ENCODE measurements around the gene TOMM40L. TPM values are rescaled to one million over a fixed set of nuclear protein-coding genes. Genes with fewer than 3 reads are reported as not detected.

Gene TOMM40L
- polyA plus RNA-seq, 1 donor (not counting 4 experiments of a cell fraction or from before 2014, with no cell fraction given): 14.4 TPM

GRCh38 chr1:161235957-161236775 lies 10.3 kb downstream of the TOMM40L start:
- Histone ChIP-seq H3K79me2 (ENCODE audit: control insufficient read depth, insufficient read depth, low read length) (no peaks in the 10 kb centered on the region), H3K9me1 (ENCODE audit: control insufficient read depth, extremely low read depth, insufficient read depth, low read length) (no peaks in the 10 kb centered on the region), H3K4me3 (ENCODE audit: control insufficient read depth in 2 of 3, extremely low read depth in 1 of 3, insufficient read depth in 2 of 3, low read depth in 1 of 3, low read length in 3 of 3) (no peak overlapping the region), H3K4me1 (ENCODE audit: control insufficient read depth, extremely low read depth, insufficient read depth, low read length) (no peaks in the 10 kb centered on the region), H3K9me3 (ENCODE audit: control insufficient read depth, low read depth, low read length) (no peaks in the 10 kb centered on the region), H3K27me3 (ENCODE audit: control insufficient read depth, extremely low read depth, insufficient read depth, low read length) (no peaks in the 10 kb centered on the region), H2AFZ (ENCODE audit: control insufficient read depth, low read length) (no peak overlapping the region), H3K4me2 (ENCODE audit: control insufficient read depth, extremely low read depth, insufficient read depth, low read depth, low read length) (no peak overlapping the region), H4K20me1 (ENCODE audit: control insufficient read depth, extremely low read depth, insufficient read depth, low read length) (no peaks in the 10 kb centered on the region), H3K36me3 (ENCODE audit: control insufficient read depth in 2 of 2, extremely low read depth in 1 of 2, insufficient read depth in 2 of 2, low read length in 2 of 2) (no peaks in the 10 kb centered on the region), H3K27ac (ENCODE audit: control insufficient read depth, insufficient read depth, low read length) (no peak overlapping the region), H3K9ac (ENCODE audit: control insufficient read depth, extremely low read depth, insufficient read depth, low read length) (no peak overlapping the region)
- DNase-seq (ENCODE audit: low read depth, low spot score) (no peak), FAIRE-seq (no peak)
- TF ChIP-seq EZH2 (IDR thresholded peaks at IDR 0.05; ENCODE audit: low read length): no peak
- TF ChIP-seq CTCF (optimal IDR thresholded peaks at IDR 0.05 in 1 of 3, IDR thresholded peaks at IDR 0.05 in 1 of 3, conservative IDR thresholded peaks at IDR 0.05 in 1 of 3; ENCODE audit: extremely low read depth in 1 of 3, insufficient read depth in 2 of 3, low read length in 3 of 3): no peak
- dilution Hi-C loops (cut with MboI; ENCODE audit: extremely low pct_ligation_motif_present, low sequenced_read_pairs): no loop called here

- no peaks in the 10 kb centered on the region for H3K4me1 ChIP-seq (ENCODE audit: control insufficient read depth, extremely low read depth, insufficient read depth, low read length)
- no peak within 1 kb of the TSS for H3K27ac ChIP-seq (ENCODE audit: control insufficient read depth, insufficient read depth, low read length)
- dilution Hi-C loops (cut with MboI; ENCODE audit: extremely low pct_ligation_motif_present, low sequenced_read_pairs): no loop called here
- DNase-seq (ENCODE audit: low read depth, low spot score) (no peak), FAIRE-seq (peak; percentile 85)
- H3K4me2 ChIP-seq (ENCODE audit: control insufficient read depth, extremely low read depth, insufficient read depth, low read depth, low read length): no peak within 1 kb of the TSS
- H3K9me3 ChIP-seq (ENCODE audit: control insufficient read depth, low read depth, low read length): no peaks in the 10 kb centered on the region
- no peak within 1 kb of the TSS for H3K4me3 ChIP-seq (ENCODE audit: control insufficient read depth in 2 of 3, extremely low read depth in 1 of 3, insufficient read depth in 2 of 3, low read depth in 1 of 3, low read length in 3 of 3)
- H3K9me1 ChIP-seq (ENCODE audit: control insufficient read depth, extremely low read depth, insufficient read depth, low read length): no peaks in the 10 kb centered on the region
- no peaks in the 10 kb centered on the region for H3K36me3 ChIP-seq (ENCODE audit: control insufficient read depth in 2 of 2, extremely low read depth in 1 of 2, insufficient read depth in 2 of 2, low read length in 2 of 2)
- no peak for TF ChIP-seq EZH2 (IDR thresholded peaks at IDR 0.05; ENCODE audit: low read length)
- no peak for TF ChIP-seq CTCF (optimal IDR thresholded peaks at IDR 0.05 in 1 of 3, IDR thresholded peaks at IDR 0.05 in 1 of 3, conservative IDR thresholded peaks at IDR 0.05 in 1 of 3; ENCODE audit: extremely low read depth in 1 of 3, insufficient read depth in 2 of 3, low read length in 3 of 3)
- H3K79me2 ChIP-seq (ENCODE audit: control insufficient read depth, insufficient read depth, low read length): no peaks in the 10 kb centered on the region
- no peaks in the 10 kb centered on the region for H4K20me1 ChIP-seq (ENCODE audit: control insufficient read depth, extremely low read depth, insufficient read depth, low read length)
- no peak within 1 kb of the TSS for H3K9ac ChIP-seq (ENCODE audit: control insufficient read depth, extremely low read depth, insufficient read depth, low read length)
- H3K27me3 ChIP-seq (ENCODE audit: control insufficient read depth, extremely low read depth, insufficient read depth, low read length): no peaks in the 10 kb centered on the region
- no peak within 1 kb of the TSS for H2AFZ ChIP-seq (ENCODE audit: control insufficient read depth, low read length)
These were observed 12.2 kb downstream of the TOMM40L start, which contains the start of gene NR1I3 for GRCh38 chr1:161238039-161238473. TSS of gene NR1I3 (minus strand) at chr1:161238203. CDS start at chr1:161236565, 1,638 bp downstream.
